ENCODE results near the gene GAB1.

GAB1 gene

GRCh38 chr4:143391261-143391660 is 54.6 kb downstream of the GAB1 start:
- no peak for DNase-seq

DNA sequence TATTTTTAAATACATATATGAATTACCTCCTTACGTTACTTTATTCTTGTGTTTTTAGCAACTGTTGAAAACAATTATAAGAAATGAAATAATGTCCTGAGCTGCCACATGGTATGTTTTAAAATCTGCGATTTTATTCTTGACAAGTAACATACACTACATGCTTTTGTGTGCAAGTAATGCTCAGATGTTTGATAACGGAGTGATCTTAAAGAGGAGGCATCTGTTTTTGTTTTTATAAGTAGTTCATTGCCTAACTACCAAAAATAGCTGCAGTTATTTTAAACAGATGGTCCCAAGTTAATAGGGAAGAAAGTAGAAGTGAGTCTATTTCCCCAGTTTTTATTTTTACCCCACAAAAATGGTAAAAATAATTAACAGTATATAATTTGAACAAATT is 55.2 kb downstream of the GAB1 start:
- DNase-seq = no peak

DNA sequence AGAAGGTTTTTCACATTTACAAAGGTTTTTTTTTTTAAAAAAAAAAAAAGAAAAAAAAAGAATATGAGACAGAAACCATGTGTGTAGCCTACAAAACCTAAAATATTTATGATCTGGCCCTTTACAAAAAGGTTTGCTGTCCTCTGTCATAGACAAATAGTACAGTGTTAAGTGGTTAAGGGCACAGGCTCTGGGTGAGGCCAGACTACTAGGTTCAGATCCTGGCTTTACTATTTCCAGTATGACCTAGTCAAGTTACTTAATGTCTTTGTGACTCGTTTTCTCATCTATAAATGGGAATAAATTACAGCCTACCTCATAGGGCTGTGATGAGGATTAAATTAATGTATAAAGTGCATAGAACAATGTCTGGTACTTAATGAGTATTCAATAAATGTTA is 56.5 kb downstream of the GAB1 start:
- DNase-seq = no peak

DNA sequence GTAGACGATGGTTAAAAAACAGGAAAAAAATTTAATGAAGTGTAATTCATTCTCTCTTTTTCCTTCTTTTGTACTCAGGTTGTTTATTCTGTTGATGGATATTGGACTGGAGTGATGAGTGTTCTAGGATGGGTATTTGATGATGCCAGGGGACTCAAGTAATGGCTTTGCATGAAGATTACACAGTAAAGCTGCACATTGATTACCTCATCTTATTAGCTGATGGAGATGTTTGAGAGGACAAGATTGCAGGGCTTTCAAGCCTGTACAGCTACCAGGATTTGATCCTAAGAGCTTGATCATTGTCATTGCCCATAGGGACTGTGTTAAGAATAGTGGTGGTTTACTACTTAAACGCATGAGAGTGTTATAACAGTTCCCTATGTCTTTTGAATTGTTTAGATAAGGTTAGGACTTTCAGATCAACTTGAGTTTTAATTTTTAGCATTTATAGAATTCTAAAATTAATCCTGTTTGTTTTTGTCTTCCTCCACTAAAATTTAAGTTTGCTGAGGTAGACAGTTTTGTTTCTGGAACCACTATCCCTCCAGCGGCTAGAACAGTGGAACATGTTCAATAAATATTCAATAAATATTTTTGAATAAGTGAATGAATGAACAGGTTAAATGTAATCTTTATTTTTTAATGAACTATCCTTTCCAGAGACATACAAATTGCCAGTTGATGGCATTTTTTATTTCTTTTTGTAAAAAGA is 58.2 kb downstream of the GAB1 start:
- no peak for DNase-seq

GRCh38 chr4:143396695-143397094 is 60.0 kb downstream of the GAB1 start:
- no peak for DNase-seq

DNA sequence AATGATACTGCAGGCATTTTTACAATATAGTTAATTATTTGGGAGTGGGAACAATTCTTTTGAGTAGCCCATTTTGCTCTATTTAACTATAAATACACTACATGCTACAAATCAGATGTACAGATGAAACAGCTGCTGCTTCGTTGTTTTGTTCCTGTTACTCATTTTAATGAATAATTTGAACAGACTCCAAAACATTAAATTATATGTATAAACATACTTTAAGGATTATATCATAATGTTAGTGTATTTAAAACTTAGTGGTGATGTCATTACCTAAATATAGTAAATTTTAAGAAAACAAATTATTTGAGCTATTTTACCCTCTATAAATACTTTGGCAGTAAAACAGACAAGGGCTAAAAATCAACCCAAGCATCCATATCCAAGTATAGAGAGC is 60.7 kb downstream of the GAB1 start:
- no peak for DNase-seq

- no peak for DNase-seq
These were observed 61.2 kb downstream of the GAB1 start for GRCh38 chr4:143397887-143398286.

DNA sequence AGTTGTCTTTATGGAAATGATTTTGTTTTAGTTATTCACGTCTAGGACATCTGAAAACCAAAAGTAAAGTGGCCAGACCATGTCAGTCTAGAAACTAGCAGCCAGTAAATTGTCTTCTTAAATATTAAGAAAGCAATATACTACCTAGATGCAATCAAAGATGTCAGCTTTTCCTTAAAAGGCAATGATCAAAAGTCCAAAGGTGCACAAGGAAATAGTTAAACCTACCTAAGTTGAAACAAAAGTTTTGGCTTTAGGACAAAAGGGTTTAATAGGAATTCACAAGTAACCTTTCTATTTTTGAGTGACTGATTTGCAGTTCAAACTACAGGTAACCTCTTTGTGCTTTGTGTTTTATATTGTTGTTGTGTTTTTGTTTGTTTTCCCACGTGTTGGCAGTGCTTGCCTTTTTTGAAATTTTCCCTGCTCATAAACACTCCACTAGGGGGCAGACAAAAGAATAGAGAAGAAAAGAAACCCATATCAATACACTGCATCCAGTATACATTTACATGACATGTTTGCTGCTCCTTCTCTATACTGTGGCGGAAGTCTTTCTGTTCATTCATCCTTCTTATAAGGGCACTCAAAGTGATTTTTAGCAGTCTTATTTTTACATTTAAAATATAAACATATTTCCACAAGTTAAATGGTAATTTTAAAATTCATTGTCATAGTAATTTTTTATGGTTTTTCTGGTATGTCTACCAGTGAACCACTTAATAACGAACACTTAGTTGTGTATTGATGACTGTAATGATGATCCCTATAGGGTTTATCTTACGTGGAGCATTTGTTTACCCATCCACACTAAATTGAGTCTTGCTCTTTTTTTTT is 62.7 kb downstream of the GAB1 start:
- DNase-seq = no peak

DNA sequence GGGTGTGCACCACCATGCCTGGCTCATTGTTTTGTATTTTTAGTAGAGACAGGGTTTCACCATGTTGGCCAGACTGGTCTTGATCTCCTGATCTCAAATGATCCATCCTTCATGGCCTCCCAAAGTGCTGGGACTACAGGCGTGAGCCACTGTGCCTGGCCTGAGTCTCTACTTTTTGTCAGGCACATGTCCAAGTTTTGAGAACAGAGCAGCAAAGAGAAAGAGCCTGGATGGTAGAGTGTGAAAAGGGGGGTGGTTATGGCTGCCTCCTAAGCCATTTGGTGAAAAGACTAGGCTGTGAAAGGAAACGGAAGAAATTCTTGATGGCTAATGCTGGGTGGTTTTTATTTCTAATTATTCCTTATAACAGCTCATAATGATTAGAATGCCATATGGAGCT is 63.4 kb downstream of the GAB1 start:
- no peak for DNase-seq

DNA sequence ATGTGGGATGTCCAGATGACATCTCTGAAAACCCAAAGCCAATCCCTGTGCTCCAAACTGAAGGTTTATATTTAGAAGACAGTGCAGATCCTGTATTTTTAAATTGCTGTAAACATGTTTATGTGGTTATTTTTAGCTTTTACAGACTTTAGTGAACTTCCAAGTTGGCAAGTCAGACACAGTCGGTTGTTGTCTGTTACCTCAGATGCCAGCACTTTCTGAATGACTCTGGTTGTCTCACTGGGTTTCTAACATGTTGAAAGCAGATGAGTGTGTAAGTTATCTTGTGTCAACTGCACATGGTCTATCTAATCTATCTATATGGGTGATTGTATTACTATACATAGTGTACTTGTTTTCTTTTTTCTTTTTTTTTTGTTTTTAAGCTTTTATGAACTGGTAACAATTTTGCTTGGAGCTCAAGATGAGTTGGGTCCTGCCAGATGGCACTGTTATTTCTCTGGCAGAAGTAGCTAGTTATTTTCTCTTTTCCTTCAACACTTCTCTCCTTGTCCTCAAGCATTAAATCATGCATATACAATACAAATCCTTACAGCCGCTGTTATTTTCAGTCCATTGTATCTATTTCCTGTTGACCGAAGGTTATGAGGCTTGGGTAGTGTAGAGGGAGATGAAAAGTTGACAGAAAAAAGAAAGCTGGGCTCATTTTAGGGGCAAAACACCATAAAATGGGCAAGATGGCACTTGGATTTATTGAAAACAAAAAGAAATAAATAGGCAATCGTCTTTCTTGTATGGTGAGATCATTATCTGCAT is 66.3 kb downstream of the GAB1 start:
- DNase-seq = no peak

DNA sequence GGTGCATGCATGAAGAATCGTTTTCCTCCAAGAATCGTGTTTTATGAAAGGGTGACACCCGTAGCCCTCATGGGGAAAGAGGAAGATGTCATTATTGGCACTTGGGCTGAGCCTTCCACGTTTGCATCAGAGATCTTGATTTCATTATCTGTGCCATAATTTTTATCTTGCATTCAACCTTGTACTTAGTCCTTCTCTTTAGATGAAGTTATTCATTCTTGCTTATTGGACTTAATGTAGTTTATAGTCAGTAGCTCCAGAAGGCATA is 66.8 kb downstream of the GAB1 start:
- DNase-seq = no peak

- DNase-seq = no peak
These were observed 67.9 kb downstream of the GAB1 start for GRCh38 chr4:143404555-143404954.

DNA sequence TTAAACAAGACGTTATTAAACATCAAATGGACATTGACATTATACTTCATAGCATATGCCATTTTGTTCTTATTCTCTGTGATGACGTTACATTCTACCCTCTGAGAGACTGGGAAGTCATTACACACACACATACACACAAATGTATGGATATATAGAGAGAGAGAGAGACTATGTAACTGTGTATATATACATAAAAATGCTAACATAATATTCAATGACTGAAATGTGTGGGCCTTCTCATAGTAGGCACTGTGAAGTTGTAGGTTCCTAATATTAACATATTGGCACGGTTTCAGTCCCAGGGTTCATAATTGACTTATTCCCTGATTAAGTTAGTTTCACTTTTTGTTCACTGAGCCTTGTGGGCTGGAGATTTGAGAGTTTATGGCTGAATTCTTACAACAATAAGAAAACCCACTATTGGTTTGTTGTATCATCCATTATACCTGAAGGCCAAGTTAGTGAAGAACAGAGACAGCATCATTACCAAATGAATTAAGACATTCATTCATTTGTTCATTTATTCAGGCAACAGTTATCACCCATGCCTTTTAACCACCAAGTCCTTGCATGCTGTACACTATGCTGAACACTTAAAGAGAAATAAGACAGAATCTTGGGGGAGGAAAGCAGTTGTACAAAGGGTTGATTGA is 68.5 kb downstream of the GAB1 start:
- DNase-seq = no peak

- DNase-seq = no peak
These were observed 69.8 kb downstream of the GAB1 start for GRCh38 chr4:143406523-143406922.

DNA sequence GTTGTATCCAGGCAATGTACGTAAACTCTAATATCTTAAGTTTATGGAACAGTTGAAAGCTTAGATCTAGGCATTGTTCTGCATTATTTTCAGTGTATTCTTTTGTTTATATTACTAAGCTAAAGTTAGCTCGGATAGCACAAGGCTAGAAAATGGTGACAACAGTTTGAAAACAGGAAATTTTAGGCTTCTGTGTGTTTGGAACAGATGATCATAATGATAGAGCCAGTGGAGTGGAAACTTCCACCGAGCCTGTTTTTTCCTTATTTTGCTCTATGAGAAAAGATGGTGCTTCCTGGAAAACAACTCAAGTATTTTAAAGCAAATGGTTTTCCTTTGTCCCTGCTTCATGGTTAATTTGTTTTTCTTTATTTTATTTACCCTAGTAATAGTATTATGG is 70.8 kb downstream of the GAB1 start:
- DNase-seq = no peak

GRCh38 chr4:143407888-143408287 is 71.2 kb downstream of the GAB1 start:
- DNase-seq = no peak

DNA sequence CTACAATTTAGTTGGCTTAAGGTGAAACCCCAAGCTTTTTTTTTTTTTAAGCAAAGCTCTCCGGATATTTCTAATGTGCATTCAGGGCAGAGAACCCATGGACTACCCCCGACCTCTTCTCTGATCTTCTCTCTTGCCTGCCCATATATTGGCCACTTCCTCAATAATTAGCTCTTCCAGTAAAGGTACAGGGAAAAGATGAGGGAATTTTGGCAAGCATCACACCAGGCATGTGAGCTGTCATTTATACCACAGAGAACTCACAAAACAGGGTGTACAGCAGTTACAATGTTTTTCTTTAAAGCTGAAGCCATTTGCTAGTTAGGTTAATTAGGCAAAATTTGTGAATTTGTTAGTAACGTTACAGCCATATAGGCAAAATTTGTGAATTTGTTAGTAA is 73.3 kb downstream of the GAB1 start:
- DNase-seq = no peak

GRCh38 chr4:143411527-143412419 is 75.1 kb downstream of the GAB1 start:
- DNase-seq = no peak

- no peak for DNase-seq
These were observed 75.7 kb downstream of the GAB1 start for GRCh38 chr4:143412420-143412758.

GRCh38 chr4:143417679-143418403 is 81.2 kb downstream of the GAB1 start:
- DNase-seq = no peak

GRCh38 chr4:143420227-143420626 is 83.6 kb downstream of the GAB1 start:
- DNase-seq = no peak

- no peak for DNase-seq
These were observed 84.9 kb downstream of the GAB1 start for GRCh38 chr4:143421609-143422008.
